Naive thymus-derived CD8-positive, alpha-beta T cell (primary cell): Measurements from ENCODE around the gene S100A6. TPM values are rescaled to one million over a fixed set of nuclear protein-coding genes. Genes with fewer than 3 reads are reported as not detected.
A peak's percentile ranks its signal among the peaks of the same experiment; 100 is the strongest.

Experiments used
- ATAC-seq, 2 donors: fragments of 150-1000 bp; cut with Tn5 transposase in 1 of 2; sonication (Bioruptor Pico), chemical (Tn5 transposase) in 1 of 2; 1 replicate in 1 of 2; 2 replicates in 1 of 2; pipeline ENCODE4 v1.10.0; 2021; ENCODE audit warnings: mild to moderate bottlenecking in 2 of 2, moderate library complexity in 2 of 2
- POLR2A ChIA-PET: fragments of 350-600 bp; sonication (Branson Sonifier 250); formaldehyde crosslinking; loops from one replicate; lab custom pipeline; 2021; ENCODE audit warnings: antibody characterized with exemption; lab: Charles Lee
- DNase-seq, 10 donors: peaks; one replicate each; pipeline versions ENCODE4 v3.0.0 to v3.0.0-alpha.2; 2020 to 2022
- H3K27ac Mint-ChIP-seq, 10 donors: one replicate each; pipeline ENCODE4 v1.8.0; 2020 to 2022; ENCODE audit warnings: mild to moderate bottlenecking in 10 of 10, mixed read lengths in 10 of 10, moderate library complexity in 4 of 10, inconsistent platforms in 1 of 10
- H3K27me3 Mint-ChIP-seq, 5 donors: one replicate each; pipeline ENCODE4 v1.8.0; 2021 to 2022; ENCODE audit warnings: mixed read lengths in 5 of 5
- H3K36me3 Mint-ChIP-seq, 3 donors: one replicate each; pipeline ENCODE4 v1.8.0; 2020 to 2022; ENCODE audit warnings: mixed read lengths in 3 of 3, mild to moderate bottlenecking in 2 of 3, inconsistent platforms in 1 of 3
- H3K4me1 Mint-ChIP-seq, 4 donors: one replicate each; pipeline ENCODE4 v1.8.0; 2021 to 2022; ENCODE audit warnings: mixed read lengths in 4 of 4
- H3K4me3 Mint-ChIP-seq, 10 donors: one replicate each; pipeline ENCODE4 v1.8.0; 2020 to 2022; ENCODE audit warnings: mild to moderate bottlenecking in 10 of 10, mixed read lengths in 10 of 10, moderate library complexity in 6 of 10, inconsistent platforms in 1 of 10
- H3K9me3 Mint-ChIP-seq, 9 donors: one replicate each; pipeline ENCODE4 v1.8.0; 2020 to 2022; ENCODE audit warnings: mixed read lengths in 9 of 9, mild to moderate bottlenecking in 3 of 9, inconsistent platforms in 1 of 9, moderate library complexity in 1 of 9
- polyA plus RNA-seq, 3 donors: library from polyadenylated mRNA; unstranded; fragments of 300-500 nt; fragmentation: Illumina TruSeq; gene quantifications; one replicate each; pipeline ENCODE4 v1.2.3, GENCODE V29; 2021
- total RNA-seq, 8 experiments: library from RNA in 2 of 8; stranded (reverse) in 2 of 8; gene quantifications; one replicate each; pipeline ENCODE4 v1.2.3 and lab custom pipeline; 2021 to 2026

The S100A6 gene
- total and polyA plus RNA-seq, 5 experiments from 2014 or later: 223 to 707 (median 443) TPM

DNA sequence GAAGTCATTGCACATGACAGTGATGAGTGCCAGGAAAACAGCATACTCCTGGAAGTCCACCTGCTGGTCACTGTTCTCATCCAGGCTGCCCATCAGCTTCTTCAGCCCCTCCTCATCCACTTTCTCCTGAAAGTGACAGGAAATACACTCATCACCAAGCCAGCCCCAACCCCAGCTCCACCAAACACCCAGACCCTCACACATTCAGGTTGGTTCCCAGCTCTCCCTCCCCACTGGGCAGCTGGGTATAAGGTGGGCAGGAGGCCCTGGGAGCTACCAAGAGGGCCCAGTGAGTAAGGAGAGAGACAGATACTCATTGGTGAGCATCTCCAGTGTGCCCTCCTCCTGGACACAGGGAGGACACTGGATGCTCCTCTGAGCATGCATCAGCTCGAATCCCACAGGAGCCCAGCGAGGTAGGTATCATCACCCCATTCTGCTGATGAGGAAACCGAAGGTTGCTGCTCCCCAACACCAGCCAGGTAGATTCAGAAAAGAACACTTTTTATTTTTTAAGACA is 25.7 kb upstream of the S100A6 start:
- H3K4me1 Mint-ChIP-seq: peaks cover 4 to 13% (median 9%) of the 10 kb centered on the region in 4 donors
- no peak for ATAC-seq
- H3K9me3 Mint-ChIP-seq: no peaks in the 10 kb centered on the region
- no peak overlapping the region for H3K4me3 Mint-ChIP-seq
- no peaks in the 10 kb centered on the region for H3K27me3 Mint-ChIP-seq
- H3K27ac Mint-ChIP-seq: peak overlapping the region in 1 of 10 donors; percentile 9
- POLR2A ChIA-PET: interaction anchor here (2.5 kb wide), 1 partner anchor 27 kb away, joined by 12 read pairs; the partner anchor contains the start of gene S100A6
- DNase-seq: no peak
- H3K36me3 Mint-ChIP-seq: no peaks in the 10 kb centered on the region

DNA sequence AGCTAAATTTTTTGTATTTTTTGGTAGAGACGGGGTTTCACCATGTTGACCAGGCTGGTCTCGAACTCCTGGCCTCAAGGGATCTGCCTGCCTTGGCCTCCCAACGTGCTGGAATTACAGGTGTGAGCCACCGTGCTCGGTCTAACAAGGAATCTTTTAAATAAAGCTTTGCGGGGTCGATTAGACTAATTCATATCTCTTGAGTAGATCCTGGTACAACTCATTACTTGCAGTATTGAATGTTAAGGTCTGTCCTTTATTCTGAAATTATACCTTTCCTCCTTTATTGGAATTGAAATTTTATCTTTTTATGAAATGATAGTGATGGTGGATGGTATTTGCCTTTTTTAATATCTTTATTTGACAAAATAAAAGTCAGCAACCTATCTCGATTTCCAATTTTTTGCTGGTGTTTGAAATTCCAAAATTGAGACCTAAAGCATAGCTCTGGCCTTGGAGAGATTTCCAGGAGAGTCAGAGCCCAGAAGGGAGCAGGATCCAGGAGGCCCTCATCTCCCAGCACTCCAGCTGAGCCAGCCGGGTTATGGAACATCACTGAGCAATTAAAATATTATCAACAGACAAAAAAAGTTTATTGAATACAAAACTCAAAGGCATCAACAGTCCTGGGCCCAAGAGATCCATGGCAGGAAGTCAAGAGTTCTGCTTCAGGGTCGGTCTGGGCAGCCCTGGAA is 25.1 kb upstream of the S100A6 start:
- Mint-ChIP-seq H3K27me3 (no peaks in the 10 kb centered on the region), H3K27ac (peak overlapping the region in 2 of 10 donors; percentile 9 to 27), H3K4me1 (peaks cover 2 to 7% (median 4%) of the 10 kb centered on the region in 4 donors), H3K4me3 (no peak overlapping the region), H3K9me3 (no peaks in the 10 kb centered on the region), H3K36me3 (no peaks in the 10 kb centered on the region)
- POLR2A ChIA-PET: interaction anchor here (0.6 to 2.5 kb wide), 2 partner anchors 26 to 32 kb away, joined by 3 to 12 read pairs; partner anchors contain the start of gene S100A6
- ATAC-seq: no peak
- DNase-seq: no peak

DNA sequence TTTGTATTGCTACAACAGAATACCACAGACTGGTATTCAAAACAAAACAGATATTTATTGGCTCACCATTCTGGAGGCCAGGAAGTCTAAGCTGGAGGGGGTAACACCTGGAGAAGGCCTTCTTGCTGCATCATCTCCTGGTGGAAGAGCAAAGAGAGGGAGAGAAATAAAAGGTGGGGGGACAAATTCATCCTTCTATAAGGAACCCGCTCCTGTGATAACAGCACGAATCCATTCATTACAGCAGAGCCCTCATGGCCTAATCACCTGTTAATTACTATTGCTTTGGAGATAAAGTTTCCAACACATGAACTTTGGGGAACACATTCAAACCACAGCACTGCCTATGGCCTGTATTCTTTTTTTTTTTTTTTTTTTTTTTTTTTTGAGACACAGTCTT is 24.4 kb upstream of the S100A6 start:
- Mint-ChIP-seq H3K4me3 (no peak overlapping the region), H3K27me3 (no peaks in the 10 kb centered on the region), H3K36me3 (no peaks in the 10 kb centered on the region), H3K27ac (no peak overlapping the region), H3K4me1 (peaks cover 0 to 1% (median 0%) of the 10 kb centered on the region in 4 donors), H3K9me3 (no peaks in the 10 kb centered on the region)
- no peak for ATAC-seq
- DNase-seq: no peak
- POLR2A ChIA-PET: interaction anchor here (0.6 to 2.5 kb wide), 2 partner anchors 26 to 31 kb away, joined by 3 to 12 read pairs; partner anchors contain the start of gene S100A6

DNA sequence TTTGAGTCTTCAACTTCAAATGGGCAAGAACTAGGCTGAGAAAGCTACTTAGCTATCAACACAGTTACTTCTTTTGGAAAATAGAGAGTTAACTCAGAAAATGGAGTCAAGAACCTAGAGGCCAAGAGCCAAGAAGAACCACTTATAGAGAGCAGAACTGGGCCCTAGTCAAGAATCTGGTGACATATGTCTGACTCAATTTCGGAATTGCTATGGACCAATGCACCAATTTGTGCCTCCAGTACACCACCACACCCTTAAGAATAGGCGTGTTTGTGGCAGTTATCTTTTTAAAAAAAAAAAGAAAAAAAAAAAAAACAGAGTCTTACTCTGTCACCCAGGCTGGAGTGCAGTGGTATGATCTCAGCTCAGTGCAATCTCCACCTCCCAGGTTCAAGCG is 22.1 kb upstream of the S100A6 start:
- Mint-ChIP-seq H3K27ac (no peak overlapping the region), H3K9me3 (no peaks in the 10 kb centered on the region), H3K36me3 (no peaks in the 10 kb centered on the region), H3K4me3 (no peak overlapping the region), H3K4me1 (peaks cover 0 to 6% (median 5%) of the 10 kb centered on the region in 4 donors), H3K27me3 (no peaks in the 10 kb centered on the region)
- ATAC-seq (no peak), DNase-seq (no peak)
- POLR2A ChIA-PET: interaction anchor here (0.7 to 1.6 kb wide), 2 partner anchors 13 to 239 kb away, joined by 4 to 7 read pairs; partner anchors contain the start of gene S100A4

DNA sequence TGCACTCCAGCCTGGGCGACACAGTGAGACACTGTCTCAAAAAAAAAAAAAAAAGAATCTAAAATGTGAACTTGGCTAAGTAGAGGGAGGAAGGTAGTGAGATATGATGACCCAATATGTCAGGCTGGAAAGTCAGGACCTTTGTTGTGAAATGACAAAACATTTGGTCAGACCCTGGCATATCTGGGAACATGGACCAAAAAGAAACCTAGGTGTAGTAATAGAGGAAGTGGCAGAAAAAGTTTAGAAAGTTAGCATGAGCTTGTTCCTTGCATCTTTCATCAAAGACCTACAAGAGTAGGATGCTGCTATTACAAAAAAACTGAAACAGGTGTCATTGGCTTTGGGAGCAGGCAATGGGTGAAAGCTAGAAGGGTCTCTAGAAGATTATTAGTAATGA is 20.6 kb upstream of the S100A6 start:
- H3K27ac Mint-ChIP-seq: no peak overlapping the region
- no peaks in the 10 kb centered on the region for H3K27me3 Mint-ChIP-seq

DNA sequence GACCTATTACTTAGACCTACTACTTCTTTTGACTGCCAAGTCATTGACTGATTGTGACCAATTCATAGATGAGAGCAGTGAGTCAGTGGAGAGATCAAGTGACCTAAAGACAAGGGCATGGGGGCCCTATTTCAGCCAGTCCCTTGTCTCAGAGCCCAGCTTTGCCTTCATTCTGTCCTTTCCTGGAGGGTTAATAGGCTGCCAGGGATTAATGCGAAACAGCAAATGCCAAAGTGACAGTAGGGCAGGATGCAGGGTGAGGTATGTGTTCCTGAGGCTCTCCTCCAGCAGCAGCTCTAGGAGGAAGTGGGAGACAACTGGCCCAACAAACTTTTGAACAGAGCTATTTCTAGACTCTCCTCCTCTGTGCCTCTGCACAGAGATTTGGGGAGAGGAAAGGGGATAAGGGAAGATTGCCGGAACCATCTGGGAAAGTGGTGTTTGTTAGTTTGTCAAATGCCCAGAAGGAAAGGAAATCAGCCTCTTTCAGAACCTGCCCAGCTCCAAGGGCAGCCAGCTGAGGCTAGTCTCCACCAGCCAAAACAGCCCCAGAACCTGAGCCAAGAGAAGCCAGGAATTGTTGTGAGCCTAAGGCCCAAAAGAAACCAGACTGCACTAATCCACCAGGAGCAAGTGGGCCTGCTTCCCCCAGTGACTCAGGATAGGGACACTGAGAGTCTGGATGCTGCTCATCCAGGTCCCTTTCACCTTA is 18.2 kb upstream of the S100A6 start:
- no peaks in the 10 kb centered on the region for H3K36me3 Mint-ChIP-seq
- H3K27me3 Mint-ChIP-seq: no peaks in the 10 kb centered on the region
- peaks cover 3 to 16% (median 12%) of the 10 kb centered on the region in 4 donors for H3K4me1 Mint-ChIP-seq
- no peak overlapping the region for H3K4me3 Mint-ChIP-seq
- peak overlapping the region in 2 of 10 donors; percentile 10 to 25 for H3K27ac Mint-ChIP-seq
- DNase-seq: no peak
- no peak for ATAC-seq
- H3K9me3 Mint-ChIP-seq: no peaks in the 10 kb centered on the region
- POLR2A ChIA-PET: interaction anchor here (0.5 to 1.4 kb wide), 4 partner anchors 9 to 172 kb away, joined by 3 to 5 read pairs (median 4); partner anchors contain the start of genes S100A4 and S100A6

More for the DNA sequence above, 20.6 kb upstream of the S100A6 start:
- Mint-ChIP-seq H3K4me1 (peaks cover 0 to 6% (median 5%) of the 10 kb centered on the region in 4 donors), H3K4me3 (no peak overlapping the region), H3K36me3 (no peaks in the 10 kb centered on the region), H3K9me3 (no peaks in the 10 kb centered on the region)
- ATAC-seq: no peak
- POLR2A ChIA-PET: interaction anchor here (0.6 to 1.6 kb wide), 3 partner anchors 12 to 21 kb away, joined by 3 to 7 read pairs (median 3); partner anchors contain the start of genes S100A4, S100A5 and S100A6
- no peak for DNase-seq

DNA sequence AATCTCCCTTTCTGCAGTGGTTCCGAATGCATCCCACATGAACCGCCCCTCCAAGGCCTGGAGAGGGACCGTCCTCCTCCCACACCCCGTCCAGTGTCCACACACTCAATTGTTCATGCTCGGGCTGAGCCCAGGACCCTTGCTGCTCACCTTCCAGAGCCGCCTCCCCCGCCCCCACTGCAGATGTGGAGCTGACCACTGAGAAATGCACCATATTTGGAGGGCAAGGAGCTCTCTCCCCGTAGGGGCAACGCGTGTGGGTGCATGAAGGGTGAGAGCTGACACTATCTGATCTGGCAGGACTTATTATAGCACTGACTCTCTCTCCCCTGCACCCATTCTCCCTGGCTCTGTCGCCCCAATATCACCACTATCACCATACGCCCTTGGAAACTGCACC is 17.3 kb upstream of the S100A6 start:
- DNase-seq (no peak), ATAC-seq (no peak)
- Mint-ChIP-seq H3K4me1 (peaks cover 8 to 22% (median 18%) of the 10 kb centered on the region in 4 donors), H3K36me3 (no peaks in the 10 kb centered on the region), H3K27ac (no peak overlapping the region), H3K27me3 (no peaks in the 10 kb centered on the region), H3K9me3 (no peaks in the 10 kb centered on the region), H3K4me3 (no peak overlapping the region)
- POLR2A ChIA-PET: no interaction called here

DNA sequence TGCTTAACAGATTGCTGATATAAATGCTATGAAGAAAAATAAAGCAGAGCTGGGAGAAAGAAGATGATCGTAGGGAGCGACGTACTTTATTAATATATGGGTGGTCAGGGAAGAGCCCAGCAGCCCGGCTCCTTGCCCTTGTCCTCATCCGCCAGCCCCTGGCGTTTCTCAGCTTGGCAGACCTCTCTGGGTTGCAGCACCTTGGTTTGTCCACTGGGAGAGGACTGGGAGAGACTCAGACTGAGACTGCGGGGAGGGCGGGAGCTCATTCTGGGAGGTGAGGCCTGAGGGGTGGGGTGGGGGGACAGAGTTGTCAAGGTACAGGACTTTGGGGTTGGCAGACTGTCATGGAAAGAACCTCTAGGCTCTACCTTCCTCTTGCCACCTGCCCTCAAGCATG is 16.5 kb upstream of the S100A6 start:
- no peaks in the 10 kb centered on the region for H3K9me3 Mint-ChIP-seq
- POLR2A ChIA-PET: interaction anchor here (9.7 kb wide), 1 partner anchor 18 kb away, joined by 340 read pairs; the partner anchor contains the start of gene S100A6
- no peak overlapping the region for H3K27ac Mint-ChIP-seq
- H3K27me3 Mint-ChIP-seq: no peaks in the 10 kb centered on the region
- no peak overlapping the region for H3K4me3 Mint-ChIP-seq
- H3K4me1 Mint-ChIP-seq: peaks cover 13 to 22% (median 18%) of the 10 kb centered on the region in 4 donors
- ATAC-seq: no peak
- DNase-seq: no peak
- H3K36me3 Mint-ChIP-seq: no peaks in the 10 kb centered on the region

DNA sequence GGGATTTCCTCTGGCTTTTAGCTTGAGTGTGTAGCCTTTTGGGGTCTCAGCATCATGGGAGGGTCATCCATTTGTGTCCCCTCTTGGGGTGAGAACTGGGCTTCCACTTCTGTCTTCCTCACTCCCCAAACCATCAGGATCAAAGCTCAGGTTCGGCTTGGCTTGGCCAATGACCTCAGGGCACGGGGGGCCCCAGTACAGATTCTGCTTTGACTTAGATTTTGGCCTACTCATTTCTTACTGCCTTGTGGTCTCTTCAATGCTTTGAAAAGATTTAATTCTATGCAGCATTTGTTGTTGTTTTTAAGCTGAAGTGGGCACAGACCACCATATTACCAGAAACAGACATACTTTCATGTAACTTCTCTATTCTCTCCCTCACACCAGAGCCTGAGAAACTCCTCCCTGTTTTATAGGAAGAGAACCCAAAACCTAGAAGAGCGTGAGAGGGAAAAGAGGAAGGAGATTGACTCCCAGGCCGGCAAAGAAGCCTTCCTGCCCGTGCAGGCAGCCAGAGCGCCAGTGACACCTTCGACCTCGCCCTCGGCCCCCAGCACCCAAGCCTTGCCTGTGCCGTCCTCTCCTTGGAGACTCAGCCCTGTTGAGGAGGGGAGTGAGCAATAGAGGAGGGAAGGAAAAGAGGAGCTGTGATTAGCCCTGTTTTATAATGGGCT is 15.2 kb upstream of the S100A6 start:
- H3K9me3 Mint-ChIP-seq: no peaks in the 10 kb centered on the region
- ATAC-seq (no peak), DNase-seq (no peak)
- POLR2A ChIA-PET: interaction anchor here (0.9 to 9.7 kb wide), 2 partner anchors 16 to 68 kb away, joined by 3 to 340 read pairs; partner anchors contain the start of gene S100A6
- peak overlapping the region in 1 of 10 donors; percentile 41 for H3K27ac Mint-ChIP-seq
- peak overlapping the region in 1 of 10 donors; percentile 25 for H3K4me3 Mint-ChIP-seq
- H3K27me3 Mint-ChIP-seq: no peaks in the 10 kb centered on the region
- peaks cover 18 to 30% (median 28%) of the 10 kb centered on the region in 4 donors for H3K4me1 Mint-ChIP-seq
- no peaks in the 10 kb centered on the region for H3K36me3 Mint-ChIP-seq

DNA sequence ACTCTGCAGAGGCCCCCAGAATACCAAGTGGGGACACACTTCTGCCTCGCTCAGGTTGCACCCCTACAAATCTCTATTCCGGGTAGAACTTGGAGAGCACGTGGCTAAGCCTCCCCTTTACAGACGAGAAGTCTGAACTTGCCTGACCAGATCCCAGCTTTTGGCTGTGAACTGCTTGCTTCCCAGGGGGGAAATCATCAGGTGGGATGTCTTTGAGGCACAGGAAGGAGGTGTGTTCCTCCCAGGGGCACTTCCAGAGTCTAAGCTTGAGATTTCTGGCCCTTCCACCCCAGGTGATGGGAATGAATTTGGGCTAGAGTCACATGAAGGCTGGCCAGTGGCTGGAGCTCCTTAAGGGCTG is 14.6 kb upstream of the S100A6 start:
- POLR2A ChIA-PET: interaction anchor here (0.6 to 9.7 kb wide), 2 partner anchors 16 to 1057 kb away, joined by 5 to 340 read pairs; partner anchors contain the start of gene S100A6
- no peaks in the 10 kb centered on the region for H3K27me3 Mint-ChIP-seq
- ATAC-seq: no peak
- peak overlapping the region in 1 of 10 donors; percentile 28 for H3K4me3 Mint-ChIP-seq
- DNase-seq: no peak
- no peaks in the 10 kb centered on the region for H3K36me3 Mint-ChIP-seq
- no peaks in the 10 kb centered on the region for H3K9me3 Mint-ChIP-seq
- peak overlapping the region in 2 of 10 donors; percentile 19 to 68 for H3K27ac Mint-ChIP-seq
- H3K4me1 Mint-ChIP-seq: peaks cover 24 to 36% (median 34%) of the 10 kb centered on the region in 4 donors

DNA sequence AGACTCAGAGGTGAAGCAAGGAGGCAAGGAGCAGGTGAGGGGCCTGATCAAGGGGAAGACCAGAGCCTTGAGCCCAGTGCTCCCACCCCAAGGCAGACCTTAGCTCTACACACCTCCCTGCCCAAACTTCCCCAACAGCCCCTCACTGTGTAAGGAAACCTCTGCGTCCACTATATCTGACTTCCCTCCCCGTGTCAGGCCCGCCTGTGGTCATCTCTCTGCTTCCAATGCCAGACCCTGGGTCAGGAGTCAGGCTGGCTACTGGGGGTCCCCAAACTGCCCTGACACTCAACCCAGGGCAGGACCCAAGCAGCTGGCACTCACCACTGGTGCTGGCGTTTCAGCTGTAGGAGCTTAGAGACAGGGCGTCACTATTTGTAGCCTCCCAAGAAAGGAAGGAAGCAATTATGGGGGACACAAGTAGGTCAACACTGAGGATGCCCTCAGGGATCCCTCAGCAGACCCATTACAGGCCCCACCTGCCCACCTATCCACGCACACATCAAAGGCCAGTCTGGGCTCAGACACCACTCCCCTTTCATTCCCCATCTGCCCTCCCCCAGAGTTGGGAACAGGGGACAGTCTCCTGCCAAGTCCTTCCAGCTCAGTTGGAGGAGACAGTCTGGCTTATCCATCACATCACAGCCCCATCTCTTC is 14.1 kb upstream of the S100A6 start:
- Mint-ChIP-seq H3K36me3 (peaks cover 0 to 2% (median 2%) of the 10 kb centered on the region in 3 donors), H3K27me3 (no peaks in the 10 kb centered on the region), H3K27ac (peak overlapping the region in 4 of 10 donors; percentile 19 to 68 (median 51)), H3K4me1 (peaks cover 29 to 41% (median 39%) of the 10 kb centered on the region in 4 donors), H3K4me3 (peak overlapping the region in 1 of 10 donors; percentile 28), H3K9me3 (no peaks in the 10 kb centered on the region)
- ATAC-seq (no peak), DNase-seq (no peak)
- POLR2A ChIA-PET: interaction anchor here (0.6 to 9.7 kb wide), 2 partner anchors 15 to 1057 kb away, joined by 5 to 340 read pairs; partner anchors contain the start of gene S100A6
